Parathyroid adenoma (tissue), 2 donors: ENCODE results near the gene CERK.

Experiments used
- H2AFZ ChIP-seq: fragments of 300-600 bp; sonication (generic); one replicate; pipeline ENCODE4 v1.7.0; 2017; ENCODE audit warnings: antibody characterized with exemption, mild to moderate bottlenecking
- H3K27ac ChIP-seq: fragments of 300-600 bp; sonication (generic); one replicate; pipeline ENCODE4 v1.7.0; 2017
- H3K27me3 ChIP-seq: fragments of 300-600 bp; sonication (generic); one replicate; pipeline ENCODE4 v1.7.0; 2017; ENCODE audit warnings: low read length; ENCODE audit not compliant: control insufficient read depth, insufficient read depth
- H3K36me3 ChIP-seq: fragments of 300-600 bp; sonication (generic); one replicate; pipeline ENCODE4 v1.7.0; 2017; ENCODE audit warnings: low read length; ENCODE audit not compliant: control insufficient read depth, insufficient read depth
- H3K4me1 ChIP-seq: fragments of 300-600 bp; sonication (generic); one replicate; pipeline ENCODE4 v1.7.0; 2017; ENCODE audit warnings: control low read depth
- H3K4me2 ChIP-seq: fragments of 300-600 bp; sonication (generic); one replicate; pipeline ENCODE4 v1.7.0; 2017; ENCODE audit warnings: low read length
- H3K4me3 ChIP-seq: fragments of 300-600 bp; sonication (generic); one replicate; pipeline ENCODE4 v1.7.0; 2017; ENCODE audit warnings: low read depth, low read length
- H3K79me2 ChIP-seq: fragments of 300-600 bp; sonication (generic); one replicate; pipeline ENCODE4 v1.7.0; 2017; ENCODE audit warnings: control low read depth
- H3K9ac ChIP-seq: fragments of 300-600 bp; sonication (generic); one replicate; pipeline ENCODE4 v1.7.0; 2017; ENCODE audit warnings: mild to moderate bottlenecking
- H3K9me3 ChIP-seq: fragments of 300-600 bp; sonication (generic); one replicate; pipeline ENCODE4 v1.7.0; 2017; ENCODE audit warnings: low read length; ENCODE audit not compliant: control insufficient read depth
- TF ChIP-seq, protein P1 (sequence below): fragments of 300-600 bp; sonication (generic); IDR thresholded peaks from one replicate; pipeline ENCODE4 v1.7.0; 2017; ENCODE audit warnings: antibody characterized with exemption, mild to moderate bottlenecking
- donor health status: primary hyperparathyroidism.

The CERK gene

DNA sequence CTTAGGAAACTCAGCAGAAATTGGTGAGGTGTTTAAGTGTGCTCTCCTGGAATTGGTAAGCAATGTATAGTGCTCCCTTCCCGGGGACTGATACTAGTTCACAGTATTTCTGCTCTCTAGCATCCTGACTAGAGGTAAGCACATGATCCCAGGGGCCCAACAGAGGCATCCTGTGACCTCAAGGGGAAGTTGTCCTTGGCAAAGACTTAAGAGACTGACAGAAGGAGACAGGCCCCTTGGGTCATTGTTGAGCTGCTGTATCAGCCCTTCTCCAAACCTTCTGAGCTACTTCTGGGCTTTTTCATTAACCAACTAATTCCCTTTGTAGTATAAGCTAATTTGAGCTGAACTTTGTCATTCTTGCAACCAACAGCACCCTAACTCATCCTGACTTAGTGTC, 20.1 kb upstream of the CERK start:
- Histone ChIP-seq H3K36me3 (no peaks in the 10 kb centered on the region), H3K4me2 (no peak overlapping the region), H3K27me3 (no peaks in the 10 kb centered on the region), H3K4me1 (no peaks in the 10 kb centered on the region), H3K4me3 (no peak overlapping the region), H3K79me2 (peaks cover 3% of the 10 kb centered on the region), H3K9me3 (no peaks in the 10 kb centered on the region), H3K9ac (no peak overlapping the region), H2AFZ (no peak overlapping the region), H3K27ac (no peak overlapping the region)
- TF ChIP-seq, protein P1, sequence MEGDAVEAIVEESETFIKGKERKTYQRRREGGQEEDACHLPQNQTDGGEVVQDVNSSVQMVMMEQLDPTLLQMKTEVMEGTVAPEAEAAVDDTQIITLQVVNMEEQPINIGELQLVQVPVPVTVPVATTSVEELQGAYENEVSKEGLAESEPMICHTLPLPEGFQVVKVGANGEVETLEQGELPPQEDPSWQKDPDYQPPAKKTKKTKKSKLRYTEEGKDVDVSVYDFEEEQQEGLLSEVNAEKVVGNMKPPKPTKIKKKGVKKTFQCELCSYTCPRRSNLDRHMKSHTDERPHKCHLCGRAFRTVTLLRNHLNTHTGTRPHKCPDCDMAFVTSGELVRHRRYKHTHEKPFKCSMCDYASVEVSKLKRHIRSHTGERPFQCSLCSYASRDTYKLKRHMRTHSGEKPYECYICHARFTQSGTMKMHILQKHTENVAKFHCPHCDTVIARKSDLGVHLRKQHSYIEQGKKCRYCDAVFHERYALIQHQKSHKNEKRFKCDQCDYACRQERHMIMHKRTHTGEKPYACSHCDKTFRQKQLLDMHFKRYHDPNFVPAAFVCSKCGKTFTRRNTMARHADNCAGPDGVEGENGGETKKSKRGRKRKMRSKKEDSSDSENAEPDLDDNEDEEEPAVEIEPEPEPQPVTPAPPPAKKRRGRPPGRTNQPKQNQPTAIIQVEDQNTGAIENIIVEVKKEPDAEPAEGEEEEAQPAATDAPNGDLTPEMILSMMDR, result no peak

DNA sequence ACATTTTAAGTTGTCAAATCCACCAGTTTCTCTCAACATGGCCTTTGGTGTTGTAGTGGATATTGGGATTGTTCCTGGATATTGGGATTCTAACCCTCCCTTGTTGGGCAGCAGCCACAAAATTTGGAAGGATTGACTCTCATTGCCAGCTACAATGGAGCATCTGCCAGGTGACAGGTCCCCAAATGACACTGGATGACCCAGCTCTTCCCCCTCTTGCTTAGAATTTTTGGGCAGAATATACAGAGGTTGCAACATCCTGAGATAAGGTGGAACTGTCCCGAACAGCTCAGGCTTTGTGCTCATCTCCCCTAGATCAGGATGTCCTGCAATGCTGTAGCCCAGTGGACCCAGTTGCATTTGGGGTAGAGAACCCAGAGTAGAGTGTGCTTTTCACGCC, 19.1 kb upstream of the CERK start:
- TF ChIP-seq, protein P1, result no peak
- H3K79me2 ChIP-seq, result no peaks in the 10 kb centered on the region
- no peaks in the 10 kb centered on the region for H3K27me3 ChIP-seq
- H3K9me3 ChIP-seq, result no peaks in the 10 kb centered on the region
- H3K9ac ChIP-seq, result no peak overlapping the region
- H3K4me2 ChIP-seq, result no peak overlapping the region
- H3K27ac ChIP-seq, result no peak overlapping the region
- no peaks in the 10 kb centered on the region for H3K4me1 ChIP-seq
- no peaks in the 10 kb centered on the region for H3K36me3 ChIP-seq
- no peak overlapping the region for H3K4me3 ChIP-seq
- no peak overlapping the region for H2AFZ ChIP-seq

DNA sequence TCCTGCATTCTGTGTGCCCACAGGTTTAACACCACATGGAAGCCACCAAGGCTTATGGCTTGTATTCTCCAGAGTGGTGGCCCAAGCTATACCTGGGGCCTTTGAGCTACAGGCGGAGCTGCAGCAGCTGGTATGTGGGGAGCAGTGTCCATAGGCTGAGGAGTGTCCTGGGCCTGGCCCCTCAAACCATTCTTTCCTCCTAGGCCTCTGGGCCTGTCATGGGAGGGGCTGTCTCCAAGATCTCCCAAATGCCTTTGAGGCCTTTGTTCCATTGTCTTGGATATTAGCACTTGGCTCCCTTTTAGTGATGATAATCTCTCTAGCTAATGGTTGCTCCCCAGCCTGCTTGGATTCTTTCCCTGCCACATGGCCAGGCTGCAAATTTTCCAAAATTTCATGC, 18.0 kb upstream of the CERK start:
- H3K9ac ChIP-seq, result no peak overlapping the region
- H3K27me3 ChIP-seq, result no peaks in the 10 kb centered on the region
- H3K4me3 ChIP-seq, result no peak overlapping the region
- H3K27ac ChIP-seq, result no peak overlapping the region
- H3K79me2 ChIP-seq, result no peaks in the 10 kb centered on the region
- no peak overlapping the region for H2AFZ ChIP-seq
- no peaks in the 10 kb centered on the region for H3K9me3 ChIP-seq
- H3K4me2 ChIP-seq, result no peak overlapping the region
- H3K36me3 ChIP-seq, result no peaks in the 10 kb centered on the region
- no peaks in the 10 kb centered on the region for H3K4me1 ChIP-seq
- TF ChIP-seq, protein P1, result no peak

DNA sequence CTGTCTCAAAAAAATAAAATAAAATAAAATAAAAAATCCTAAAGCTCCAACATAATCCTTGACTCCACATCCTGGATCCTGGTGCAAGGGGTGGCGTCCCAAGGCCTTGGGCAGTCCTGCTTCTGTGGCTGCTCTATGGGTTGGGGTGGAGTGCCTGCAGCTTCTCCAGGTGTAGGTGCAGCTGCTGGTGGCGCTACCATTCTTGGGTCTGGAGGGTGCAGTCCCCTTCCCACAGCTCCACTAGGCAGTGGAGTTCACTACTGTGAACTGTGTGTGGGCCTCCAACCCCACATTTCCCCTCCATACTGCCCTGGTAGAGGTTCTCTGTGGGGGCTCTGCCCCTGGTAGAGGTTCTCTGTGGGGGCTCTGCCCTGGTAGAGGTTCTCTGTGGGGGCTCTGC, 17.5 kb upstream of the CERK start:
- Histone ChIP-seq H3K27ac (no peak overlapping the region), H3K9ac (no peak overlapping the region), H3K4me1 (no peaks in the 10 kb centered on the region), H3K9me3 (no peaks in the 10 kb centered on the region), H3K36me3 (no peaks in the 10 kb centered on the region), H3K79me2 (no peaks in the 10 kb centered on the region), H3K4me3 (no peak overlapping the region), H3K4me2 (no peak overlapping the region), H2AFZ (no peak overlapping the region), H3K27me3 (no peaks in the 10 kb centered on the region)
- TF ChIP-seq, protein P1, result no peak

DNA sequence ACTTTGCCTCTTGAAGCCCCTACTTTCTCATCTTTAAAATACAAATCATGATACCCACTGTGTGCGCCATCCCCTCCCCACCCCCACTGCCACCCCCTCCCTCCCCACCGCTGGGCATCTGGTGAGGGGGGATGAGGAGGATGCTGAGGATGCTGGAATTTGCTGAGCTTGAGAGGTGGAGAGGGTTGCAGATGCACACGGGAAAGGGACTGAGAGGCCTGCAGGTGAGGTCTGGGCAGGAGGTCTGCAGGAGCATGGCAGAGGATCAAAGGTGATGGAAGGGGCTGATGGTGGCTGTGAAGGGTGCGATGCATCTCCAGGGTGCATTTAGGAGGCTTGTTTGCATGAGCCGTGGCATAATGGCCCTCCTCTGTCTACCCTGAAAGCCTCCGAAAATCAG, 16.8 kb upstream of the CERK start:
- Histone ChIP-seq H3K4me1 (no peaks in the 10 kb centered on the region), H2AFZ (no peak overlapping the region), H3K4me2 (no peak overlapping the region), H3K79me2 (no peaks in the 10 kb centered on the region), H3K4me3 (no peak overlapping the region), H3K9me3 (no peaks in the 10 kb centered on the region), H3K27me3 (no peaks in the 10 kb centered on the region), H3K27ac (no peak overlapping the region), H3K36me3 (no peaks in the 10 kb centered on the region), H3K9ac (no peak overlapping the region)
- TF ChIP-seq, protein P1, result no peak
